OCI-LY1 (cell line): ENCODE data around the gene MACROD2.

Source experiments
- EZH2 ChIP-seq: fragments of 200-600 bp; sonication (generic), shearing (Covaris generic); IDR thresholded peaks from 2 replicates; pipeline ENCODE4 v1.8.0; 2017; ENCODE audit warnings: borderline replicate concordance, mixed run types, mild to moderate bottlenecking, antibody characterized with exemption, low read length, moderate library complexity, mixed read lengths
- TF ChIP-seq, protein P1 (sequence below): fragments of 200-600 bp; sonication (generic), shearing (Covaris generic); IDR thresholded peaks from 2 replicates; pipeline ENCODE4 v1.5.1; 2017; ENCODE audit warnings: mild to moderate bottlenecking, antibody characterized with exemption, low read length, moderate library complexity, mixed read lengths

DNA sequence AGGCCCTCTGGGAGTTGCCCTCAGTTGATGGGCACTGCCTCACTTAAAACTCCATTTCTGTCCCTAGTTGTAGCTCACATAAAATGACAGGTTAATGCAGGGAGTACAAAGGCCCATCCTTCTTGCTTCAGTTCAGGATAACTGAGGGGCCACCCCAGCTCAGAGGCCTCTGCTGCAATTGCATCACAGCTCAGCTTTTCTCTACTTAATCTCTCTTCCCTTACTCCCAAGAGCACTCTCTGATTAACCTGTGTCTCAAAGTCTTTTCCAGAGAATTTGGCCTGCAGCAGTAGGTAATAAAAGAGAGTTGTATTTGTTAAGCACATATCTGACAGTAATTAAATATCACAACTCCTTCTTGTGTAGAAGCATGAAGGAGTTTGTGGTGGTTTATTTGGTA lies 383.0 kb downstream of the MACROD2 start:
- TF ChIP-seq, protein P1, sequence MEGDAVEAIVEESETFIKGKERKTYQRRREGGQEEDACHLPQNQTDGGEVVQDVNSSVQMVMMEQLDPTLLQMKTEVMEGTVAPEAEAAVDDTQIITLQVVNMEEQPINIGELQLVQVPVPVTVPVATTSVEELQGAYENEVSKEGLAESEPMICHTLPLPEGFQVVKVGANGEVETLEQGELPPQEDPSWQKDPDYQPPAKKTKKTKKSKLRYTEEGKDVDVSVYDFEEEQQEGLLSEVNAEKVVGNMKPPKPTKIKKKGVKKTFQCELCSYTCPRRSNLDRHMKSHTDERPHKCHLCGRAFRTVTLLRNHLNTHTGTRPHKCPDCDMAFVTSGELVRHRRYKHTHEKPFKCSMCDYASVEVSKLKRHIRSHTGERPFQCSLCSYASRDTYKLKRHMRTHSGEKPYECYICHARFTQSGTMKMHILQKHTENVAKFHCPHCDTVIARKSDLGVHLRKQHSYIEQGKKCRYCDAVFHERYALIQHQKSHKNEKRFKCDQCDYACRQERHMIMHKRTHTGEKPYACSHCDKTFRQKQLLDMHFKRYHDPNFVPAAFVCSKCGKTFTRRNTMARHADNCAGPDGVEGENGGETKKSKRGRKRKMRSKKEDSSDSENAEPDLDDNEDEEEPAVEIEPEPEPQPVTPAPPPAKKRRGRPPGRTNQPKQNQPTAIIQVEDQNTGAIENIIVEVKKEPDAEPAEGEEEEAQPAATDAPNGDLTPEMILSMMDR: no peak
- no peak for TF ChIP-seq EZH2
